ENCODE data around the gene TMEM150A.

GRCh38 chr2:85554980-85555612 is 47.4 kb downstream of the TMEM150A start:
- TF ChIP-seq, protein P1, sequence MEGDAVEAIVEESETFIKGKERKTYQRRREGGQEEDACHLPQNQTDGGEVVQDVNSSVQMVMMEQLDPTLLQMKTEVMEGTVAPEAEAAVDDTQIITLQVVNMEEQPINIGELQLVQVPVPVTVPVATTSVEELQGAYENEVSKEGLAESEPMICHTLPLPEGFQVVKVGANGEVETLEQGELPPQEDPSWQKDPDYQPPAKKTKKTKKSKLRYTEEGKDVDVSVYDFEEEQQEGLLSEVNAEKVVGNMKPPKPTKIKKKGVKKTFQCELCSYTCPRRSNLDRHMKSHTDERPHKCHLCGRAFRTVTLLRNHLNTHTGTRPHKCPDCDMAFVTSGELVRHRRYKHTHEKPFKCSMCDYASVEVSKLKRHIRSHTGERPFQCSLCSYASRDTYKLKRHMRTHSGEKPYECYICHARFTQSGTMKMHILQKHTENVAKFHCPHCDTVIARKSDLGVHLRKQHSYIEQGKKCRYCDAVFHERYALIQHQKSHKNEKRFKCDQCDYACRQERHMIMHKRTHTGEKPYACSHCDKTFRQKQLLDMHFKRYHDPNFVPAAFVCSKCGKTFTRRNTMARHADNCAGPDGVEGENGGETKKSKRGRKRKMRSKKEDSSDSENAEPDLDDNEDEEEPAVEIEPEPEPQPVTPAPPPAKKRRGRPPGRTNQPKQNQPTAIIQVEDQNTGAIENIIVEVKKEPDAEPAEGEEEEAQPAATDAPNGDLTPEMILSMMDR (IDR thresholded peaks at IDR 0.05; ENCODE audit: poor library complexity, severe bottlenecking) = no peak
- TF ChIP-seq POLR2AphosphoS5 (IDR thresholded peaks at IDR 0.05) (no peak), EP300 (conservative IDR thresholded peaks at IDR 0.05; ENCODE audit: poor library complexity, severe bottlenecking) (no peak)
